Right kidney (tissue), 1 donor: ENCODE data around the gene MTHFS.

Experiments
- DNase-seq: peaks from one replicate; pipeline ENCODE4 v3.0.0-alpha.2; 2016

The MTHFS gene

GRCh38 chr15:79816571-79816970, 80.2 kb downstream of the MTHFS start:
- no peak for DNase-seq

GRCh38 chr15:79815468-79815867, 81.3 kb downstream of the MTHFS start:
- DNase-seq, result no peak

GRCh38 chr15:79812541-79812940, 84.3 kb downstream of the MTHFS start:
- DNase-seq, result no peak

GRCh38 chr15:79811406-79812405, 85.1 kb downstream of the MTHFS start:
- no peak for DNase-seq

- no peak for DNase-seq
Measured at GRCh38 chr15:79804838-79805237, 92.0 kb downstream of the MTHFS start.

GRCh38 chr15:79798311-79798710, 98.5 kb downstream of the MTHFS start:
- no peak for DNase-seq
